Measurements from ENCODE around the gene ERC1. TPM values are rescaled to one million over a fixed set of nuclear protein-coding genes. Genes with fewer than 3 reads are reported as not detected.

ERC1 gene
- total and polyA plus RNA-seq, 12 donors, result 6.5 to 67.5 (median 47.5) TPM

DNA sequence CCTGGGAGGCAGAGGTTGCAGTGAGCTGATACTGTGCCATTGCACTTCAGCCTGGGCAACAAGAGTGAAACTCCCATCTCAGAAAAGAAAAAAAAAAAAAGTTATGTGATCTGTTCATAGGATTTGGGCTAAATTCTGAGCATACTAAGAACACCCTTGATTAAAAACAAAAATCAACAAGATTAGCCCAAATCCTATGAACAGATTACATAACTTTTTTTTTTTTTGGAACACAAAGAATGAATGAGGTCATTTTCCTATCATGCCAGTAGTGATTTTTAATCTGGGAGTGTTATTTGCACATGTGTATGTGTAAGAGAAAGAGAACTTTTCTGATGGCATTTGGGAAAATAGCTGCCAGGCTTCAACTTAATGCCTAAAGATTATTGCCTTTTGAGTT, 208.7 kb downstream of the ERC1 start:
- Histone ChIP-seq H3K27ac (peak overlapping the region in 3 of 10 donors; percentile 9 to 45 (median 25)), H3K27me3 (no peaks in the 10 kb centered on the region), H3K4me1 (peaks cover 0 to 24% (median 8%) of the 10 kb centered on the region in 9 donors), H3K9me3 (peaks cover 0 to 15% (median 0%) of the 10 kb centered on the region in 11 donors), H3K36me3 (peaks cover 0 to 25% (median 0%) of the 10 kb centered on the region in 9 donors), H3K4me3 (no peak overlapping the region)
- intact Hi-C loops (cut with DNase I), result no loop called here
- TF ChIP-seq, protein P1, sequence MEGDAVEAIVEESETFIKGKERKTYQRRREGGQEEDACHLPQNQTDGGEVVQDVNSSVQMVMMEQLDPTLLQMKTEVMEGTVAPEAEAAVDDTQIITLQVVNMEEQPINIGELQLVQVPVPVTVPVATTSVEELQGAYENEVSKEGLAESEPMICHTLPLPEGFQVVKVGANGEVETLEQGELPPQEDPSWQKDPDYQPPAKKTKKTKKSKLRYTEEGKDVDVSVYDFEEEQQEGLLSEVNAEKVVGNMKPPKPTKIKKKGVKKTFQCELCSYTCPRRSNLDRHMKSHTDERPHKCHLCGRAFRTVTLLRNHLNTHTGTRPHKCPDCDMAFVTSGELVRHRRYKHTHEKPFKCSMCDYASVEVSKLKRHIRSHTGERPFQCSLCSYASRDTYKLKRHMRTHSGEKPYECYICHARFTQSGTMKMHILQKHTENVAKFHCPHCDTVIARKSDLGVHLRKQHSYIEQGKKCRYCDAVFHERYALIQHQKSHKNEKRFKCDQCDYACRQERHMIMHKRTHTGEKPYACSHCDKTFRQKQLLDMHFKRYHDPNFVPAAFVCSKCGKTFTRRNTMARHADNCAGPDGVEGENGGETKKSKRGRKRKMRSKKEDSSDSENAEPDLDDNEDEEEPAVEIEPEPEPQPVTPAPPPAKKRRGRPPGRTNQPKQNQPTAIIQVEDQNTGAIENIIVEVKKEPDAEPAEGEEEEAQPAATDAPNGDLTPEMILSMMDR (IDR thresholded peaks at IDR 0.05), result no peak
- DNase-seq (no peak), ATAC-seq (peak in 1 of 8 donors; percentile 20)

DNA sequence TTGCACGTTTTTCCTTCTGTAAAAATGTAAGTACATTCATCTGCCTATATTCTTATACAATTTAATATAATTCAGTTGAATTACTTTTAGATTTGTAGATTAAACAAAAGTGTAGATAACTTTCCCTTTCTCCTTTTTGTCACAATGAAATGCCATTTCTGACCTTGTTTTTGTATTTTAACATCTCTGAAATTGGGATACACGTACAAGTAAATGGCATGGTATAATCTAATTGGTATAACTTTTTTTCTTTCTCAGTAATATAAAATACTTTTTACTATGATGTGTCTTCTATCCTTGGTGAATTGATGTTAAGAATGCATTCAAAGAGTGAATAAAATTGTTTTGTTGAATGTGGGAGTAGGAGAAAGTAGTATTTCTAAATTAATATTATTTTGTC, 210.0 kb downstream of the ERC1 start:
- Histone ChIP-seq H3K36me3 (peaks cover 0 to 20% (median 0%) of the 10 kb centered on the region in 9 donors), H3K9me3 (peaks cover 0 to 15% (median 0%) of the 10 kb centered on the region in 11 donors), H3K4me1 (peaks cover 0 to 35% (median 17%) of the 10 kb centered on the region in 9 donors), H3K27me3 (no peaks in the 10 kb centered on the region), H3K4me3 (no peak overlapping the region), H3K27ac (no peak overlapping the region)
- TF ChIP-seq, protein P1 (IDR thresholded peaks at IDR 0.05), result no peak
- intact Hi-C loops (cut with DNase I), result no loop called here
- 94 to 97% methylated on average over 2 of the region's 2 CpGs for WGBS, 2 donors
- no peak for ATAC-seq
- DNase-seq, result no peak

- H3K36me3 ChIP-seq, result peaks cover 0 to 20% (median 0%) of the 10 kb centered on the region in 9 donors
- H3K27ac ChIP-seq, result peak overlapping the region in 3 of 10 donors; percentile 13 to 32 (median 26)
- WGBS, 2 donors, result 93 to 98% methylated on average over 1 of the region's 1 CpG
- no peak overlapping the region for H3K4me3 ChIP-seq
- H3K27me3 ChIP-seq, result no peaks in the 10 kb centered on the region
- no peak for DNase-seq
- TF ChIP-seq, protein P1 (IDR thresholded peaks at IDR 0.05), result no peak
- peaks cover 0 to 15% (median 0%) of the 10 kb centered on the region in 11 donors for H3K9me3 ChIP-seq
- peaks cover 0 to 40% (median 22%) of the 10 kb centered on the region in 9 donors for H3K4me1 ChIP-seq
- intact Hi-C loops (cut with DNase I), result no loop called here
- no peak for ATAC-seq
Measured at GRCh38 chr12:1201886-1202285, 210.9 kb downstream of the ERC1 start.

DNA sequence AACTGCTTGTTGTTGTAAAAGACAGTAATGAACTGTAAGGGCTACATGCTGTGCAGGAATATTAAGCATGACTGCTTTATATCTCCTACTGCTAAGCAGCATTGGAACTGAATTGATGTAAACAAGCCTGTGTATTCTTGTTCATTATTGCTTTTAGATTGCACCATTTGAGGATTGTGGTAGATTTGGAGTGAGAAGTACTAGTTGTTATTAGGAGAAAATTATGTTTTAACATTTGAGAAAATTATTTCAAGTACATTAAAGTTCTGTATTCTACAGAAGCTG, 212.7 kb downstream of the ERC1 start:
- H3K9me3 ChIP-seq, result peaks cover 0 to 7% (median 0%) of the 10 kb centered on the region in 11 donors
- intact Hi-C loops (cut with DNase I), result no loop called here
- H3K4me1 ChIP-seq, result peaks cover 0 to 49% (median 22%) of the 10 kb centered on the region in 9 donors
- peak overlapping the region in 9 of 10 donors; percentile 32 to 58 (median 49) for H3K4me3 ChIP-seq
- H3K27ac ChIP-seq, result peak overlapping the region in 9 of 10 donors; percentile 47 to 89 (median 77)
- peak in 7 of 8 donors; percentile 26 to 72 (median 60) for ATAC-seq
- no peak for DNase-seq
- TF ChIP-seq, protein P1 (IDR thresholded peaks at IDR 0.05), result no peak
- H3K36me3 ChIP-seq, result peaks cover 0 to 5% (median 0%) of the 10 kb centered on the region in 9 donors
- no peaks in the 10 kb centered on the region for H3K27me3 ChIP-seq

All from heart right ventricle (tissue), 16 donors.